TTC549 (cell line): ENCODE data around the gene EXOSC1.
A peak's percentile ranks its signal among the peaks of the same experiment; 100 is the strongest.
"Not testable (repeated sequence)": the region's sequence is repeated elsewhere in the genome, so short reads cannot be mapped to it uniquely, and the experiment has no call there.

ENCODE experiments used
- FAIRE-seq: peaks from 2 replicates; lab custom pipeline; 2012; peaks lifted over from hg19 to GRCh38; lab: Jason Lieb, UNC

The EXOSC1 gene

DNA sequence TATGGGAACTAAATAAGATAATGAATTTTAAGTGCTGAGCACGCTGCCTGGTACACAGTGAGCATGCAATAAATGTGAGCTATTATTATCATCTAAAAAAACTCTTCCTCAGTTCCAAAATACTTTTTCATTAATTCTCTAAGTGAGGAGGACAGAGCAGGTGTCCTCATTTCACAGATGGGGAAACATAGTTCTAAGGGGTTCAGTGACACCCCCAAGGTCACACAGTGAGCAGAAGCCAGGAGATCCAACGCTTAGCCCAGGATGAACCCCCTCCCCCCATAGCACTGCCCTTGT, 37.9 kb downstream of the EXOSC1 start:
- no peak for FAIRE-seq

DNA sequence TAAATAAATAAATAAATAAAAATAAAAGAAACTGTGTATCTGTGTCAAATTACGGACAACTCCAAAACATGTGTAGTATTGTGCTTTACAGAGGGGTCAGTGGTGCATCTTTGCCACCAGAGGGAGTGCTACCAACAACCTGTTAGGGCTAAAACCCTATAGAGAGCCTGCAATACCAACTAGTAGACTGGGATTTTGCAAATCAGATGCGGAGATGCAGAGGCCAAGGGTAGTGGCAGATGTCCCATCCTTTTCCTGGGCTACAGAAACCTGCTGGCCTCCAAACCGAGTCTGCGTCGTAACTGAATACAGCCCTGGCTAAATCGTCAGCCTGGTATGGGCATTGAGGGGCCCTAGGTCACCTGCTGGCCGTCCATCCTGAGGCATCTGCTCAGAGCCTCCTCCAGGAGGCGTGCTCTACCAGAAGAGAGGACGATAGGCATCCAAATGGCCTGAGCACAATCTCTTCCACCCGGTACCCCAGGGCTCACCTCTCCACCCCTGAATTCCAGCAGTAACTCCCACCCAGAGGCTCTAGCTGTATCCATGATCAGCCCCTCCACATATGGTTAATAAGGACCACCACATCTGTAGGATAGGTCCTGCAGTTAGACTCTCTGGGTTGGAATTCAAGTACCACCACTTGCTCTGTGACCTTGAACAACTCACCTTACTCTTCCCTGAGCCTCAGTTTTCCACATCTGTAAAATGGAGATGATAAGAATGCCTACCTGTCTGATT, 38.4 kb downstream of the EXOSC1 start:
- FAIRE-seq = peak; percentile 79

DNA sequence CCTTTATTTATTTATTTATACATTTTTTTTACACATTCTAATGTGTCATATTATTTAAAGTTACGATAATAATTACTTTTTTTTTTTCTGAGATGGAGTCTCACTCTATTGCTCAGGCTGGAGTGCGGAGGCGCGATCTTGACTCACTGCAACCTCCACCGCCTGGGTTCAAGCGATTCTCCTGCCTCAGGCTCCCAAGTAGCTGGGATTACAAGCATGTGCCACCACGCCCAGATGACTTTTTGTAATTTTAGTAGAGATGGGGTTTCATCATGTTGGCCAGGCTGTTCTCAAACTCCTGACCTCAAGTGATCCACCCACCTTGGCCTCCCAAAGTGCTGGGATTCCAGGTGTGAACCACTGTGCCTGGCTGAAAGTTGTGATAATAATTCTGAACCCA, 39.3 kb downstream of the EXOSC1 start:
- not testable (repeated sequence) for FAIRE-seq

DNA sequence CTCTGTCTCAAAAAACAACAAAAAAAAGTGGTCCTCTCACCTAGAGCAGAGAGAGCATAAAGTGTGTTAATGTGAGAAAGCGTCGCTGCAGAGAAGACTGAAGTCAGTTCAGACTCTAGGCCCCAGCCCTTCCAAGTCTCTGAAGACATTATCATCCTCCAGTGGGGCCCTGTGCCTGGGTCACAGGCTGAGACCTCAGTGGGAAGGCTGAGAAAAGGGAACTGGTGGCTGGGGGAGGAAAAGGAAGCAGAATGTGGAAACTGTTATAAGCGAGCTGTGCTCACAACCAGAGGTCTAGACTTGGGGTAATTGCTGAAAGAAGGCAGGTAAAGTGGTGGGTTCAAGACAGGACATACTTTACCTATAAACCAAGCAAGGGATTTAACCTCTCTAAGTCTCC, 39.7 kb downstream of the EXOSC1 start:
- FAIRE-seq = no peak

DNA sequence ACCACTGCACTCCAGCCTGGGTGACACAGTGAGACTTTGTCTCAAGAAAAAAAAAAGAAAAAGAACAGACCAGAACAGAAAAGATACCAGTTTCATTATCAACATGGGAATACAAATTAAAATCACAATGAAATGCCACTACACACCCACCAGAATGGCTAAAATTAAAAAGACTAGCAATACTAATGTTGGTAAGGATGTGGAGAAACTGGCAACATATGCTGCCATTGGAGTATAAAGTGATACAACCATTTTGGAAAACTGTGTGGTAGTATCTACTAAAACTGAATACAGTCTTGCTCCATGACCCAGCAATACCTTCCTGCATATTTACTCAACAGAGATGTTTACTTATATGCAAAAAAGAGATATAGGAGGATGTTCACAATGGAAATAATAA, 41.8 kb downstream of the EXOSC1 start:
- no peak for FAIRE-seq

DNA sequence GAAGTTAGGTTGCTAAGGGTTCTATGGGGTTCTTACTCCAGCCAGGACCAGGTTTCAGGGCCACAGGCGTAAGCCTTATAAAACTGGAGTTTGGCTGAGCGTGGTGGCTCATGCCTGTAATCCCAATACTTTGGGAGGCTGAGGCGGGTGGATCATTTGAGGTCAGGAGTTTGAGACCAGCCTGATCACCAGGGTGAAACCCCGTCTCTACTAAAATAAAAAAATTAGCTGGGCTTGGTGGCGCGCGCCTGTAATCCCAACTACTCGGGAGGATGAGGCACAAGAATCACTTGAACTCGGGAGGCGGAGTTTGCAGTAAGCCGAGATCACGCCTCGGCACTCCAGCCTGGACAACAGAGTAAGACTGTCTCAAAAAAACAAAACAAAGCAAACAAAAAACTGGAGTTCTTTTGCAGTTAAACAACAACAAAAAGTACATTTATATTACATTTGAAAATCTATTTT, 44.3 kb downstream of the EXOSC1 start:
- no peak for FAIRE-seq

DNA sequence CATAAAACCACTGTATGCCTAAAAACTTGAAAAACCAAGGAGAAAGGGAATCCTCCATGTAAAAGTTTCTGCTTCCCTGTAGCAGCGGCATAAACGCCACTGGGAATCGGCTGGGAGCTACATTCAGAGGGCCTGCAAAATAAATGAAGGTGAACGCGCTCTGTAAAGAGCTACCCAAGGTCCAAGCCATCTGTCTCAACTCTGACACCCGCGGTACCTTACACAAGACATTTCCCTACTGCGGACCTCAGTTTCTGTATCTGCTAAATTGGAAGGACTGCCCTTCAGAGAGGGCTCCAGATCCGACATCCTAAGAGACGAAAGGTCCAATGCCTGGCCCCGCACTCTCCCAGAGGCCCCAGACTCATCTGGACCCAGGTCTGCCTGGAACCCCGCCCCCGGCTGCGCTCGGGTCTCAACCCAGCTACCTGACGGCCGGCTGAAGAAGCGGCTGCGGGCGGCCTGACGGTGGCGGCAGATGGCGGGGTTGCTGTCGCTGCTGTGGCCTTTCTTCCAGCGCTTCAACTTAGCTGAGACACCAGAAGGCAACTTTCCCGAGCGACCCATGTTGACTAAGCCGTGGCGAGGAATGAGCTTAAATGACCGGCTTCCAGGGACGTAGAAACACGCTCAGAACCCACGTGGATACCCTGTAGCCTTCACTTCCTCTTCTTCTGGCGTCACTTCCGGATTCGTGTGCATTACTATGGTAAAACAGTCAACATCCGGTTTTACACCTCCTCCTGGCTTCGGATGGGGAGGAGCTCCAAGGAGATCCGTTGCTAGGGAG, 44.9 kb downstream of the EXOSC1 start, which contains the start of gene RRP12:
Gene RRP12 (minus strand): TSS at position 676 of the 790 bp plus-strand sequence. CDS start 109 bp downstream, at position 567.
- FAIRE-seq = peak; percentile 90

DNA sequence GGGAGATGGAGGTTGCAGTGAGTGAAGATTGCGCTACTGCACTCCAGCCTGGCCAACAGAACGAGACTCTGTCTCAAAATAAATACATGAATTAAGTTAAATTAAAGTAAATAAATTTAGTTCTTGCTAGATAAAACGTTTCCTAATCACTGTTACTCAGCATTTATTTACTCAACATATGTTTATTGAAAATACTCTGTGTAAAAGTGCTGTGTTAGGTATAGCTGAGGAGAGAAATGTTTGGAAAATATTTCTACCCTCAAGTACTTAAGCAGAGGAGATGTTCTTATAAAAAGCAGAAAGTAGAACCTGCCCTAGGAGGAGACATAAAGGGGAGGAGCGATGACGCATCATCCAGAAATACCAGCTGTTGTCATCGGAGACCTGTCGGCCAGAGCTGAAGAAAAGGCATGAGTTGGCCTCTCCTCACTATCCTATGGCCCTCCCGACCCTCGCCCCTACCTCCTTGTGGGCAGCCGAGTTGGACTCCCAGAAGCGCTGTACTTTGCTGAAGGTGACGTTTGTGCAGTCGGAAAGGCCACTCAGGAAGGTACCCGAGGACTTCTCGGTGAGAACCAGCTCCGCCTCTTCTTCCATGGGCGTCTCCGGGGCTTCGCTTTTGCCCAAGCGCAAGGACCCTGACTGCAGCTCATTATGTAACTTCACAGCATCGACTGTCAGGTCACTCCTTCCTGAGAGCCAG, 45.8 kb downstream of the EXOSC1 start:
- no peak for FAIRE-seq

DNA sequence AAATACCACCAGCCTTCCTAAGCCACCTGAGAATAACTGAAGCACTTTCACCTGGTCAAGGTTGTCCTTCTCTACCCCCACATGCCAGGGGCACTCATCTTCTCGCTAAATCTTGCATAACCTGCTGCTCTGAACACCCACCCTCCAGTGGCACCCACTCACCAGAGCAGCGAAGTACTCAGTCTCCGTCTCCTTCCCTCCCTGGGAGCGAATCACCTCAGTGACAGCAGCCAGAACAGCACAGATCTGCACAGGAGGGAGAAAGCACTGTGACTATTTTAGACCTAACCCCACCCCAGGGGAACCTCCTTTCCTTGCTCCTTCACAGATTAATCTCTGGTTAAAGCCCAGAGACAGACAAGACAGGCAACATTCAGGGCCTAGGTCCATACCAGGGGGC, 49.8 kb downstream of the EXOSC1 start:
- FAIRE-seq = no peak

DNA sequence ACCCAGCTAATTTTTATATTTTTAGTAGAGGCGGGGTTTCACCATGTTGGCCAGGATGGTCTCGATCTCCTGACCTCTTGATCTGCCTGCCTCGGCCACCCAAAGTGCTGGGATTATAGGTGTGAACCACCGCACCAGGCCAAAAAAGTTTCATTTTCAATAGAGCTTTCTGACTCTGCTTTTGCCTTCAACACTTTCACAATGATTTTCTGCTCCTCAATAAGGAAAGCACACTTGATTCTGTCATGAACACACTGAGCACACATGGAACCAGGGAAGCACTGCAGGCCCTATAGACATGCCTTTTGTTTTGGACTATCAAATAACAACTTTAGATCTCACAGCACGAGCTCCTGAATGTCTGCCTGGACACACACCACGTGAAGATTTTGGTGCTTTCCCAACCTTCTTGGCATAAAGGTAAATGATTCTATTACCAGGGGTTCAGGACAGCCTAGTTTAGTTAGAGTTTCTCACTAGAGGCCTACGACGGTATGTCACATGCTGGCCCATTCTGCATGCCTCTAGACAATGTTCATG, 52.7 kb downstream of the EXOSC1 start:
- FAIRE-seq = no peak

DNA sequence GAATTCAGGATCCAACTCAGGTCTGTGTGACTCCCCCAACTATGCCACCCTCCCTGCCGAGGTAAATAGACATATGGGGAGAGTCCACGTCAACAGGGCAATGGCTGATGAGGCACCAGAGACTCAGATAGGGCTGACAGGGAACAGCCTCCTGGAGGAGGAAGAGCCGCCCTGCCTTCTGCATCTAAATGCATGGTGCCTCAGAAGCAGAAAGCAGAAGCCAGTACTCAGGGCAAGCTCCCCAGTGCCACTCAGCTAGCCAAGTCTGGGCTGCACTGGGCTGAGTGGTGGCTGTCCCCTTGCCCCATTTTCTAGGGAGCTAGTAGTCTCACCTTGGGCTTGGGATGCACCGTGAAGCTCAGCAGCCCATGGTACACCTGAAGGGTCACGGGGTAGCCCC, 55.7 kb downstream of the EXOSC1 start:
- FAIRE-seq = no peak

DNA sequence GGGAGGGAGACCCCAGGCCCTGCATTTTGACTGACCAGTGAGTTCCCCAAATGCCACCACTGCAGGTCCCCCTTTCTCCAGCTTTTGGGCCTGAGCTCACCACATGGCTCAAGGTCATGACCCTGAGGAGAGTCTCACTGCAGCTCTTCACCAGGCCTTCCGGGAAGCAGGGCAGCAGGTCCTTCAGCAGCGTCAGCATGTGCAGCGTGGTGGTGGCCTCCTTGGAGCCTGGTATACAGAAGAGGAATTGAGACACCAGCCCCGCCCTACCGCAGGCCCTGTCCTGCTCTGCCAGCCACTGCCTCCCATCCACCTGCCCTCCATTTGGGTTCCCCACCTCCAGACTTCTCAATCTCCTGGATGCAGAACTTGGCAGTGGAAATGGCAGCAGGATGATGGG, 57.7 kb downstream of the EXOSC1 start:
- no peak for FAIRE-seq
